Measurements from ENCODE around the gene BHLHA15.

BHLHA15 gene

DNA sequence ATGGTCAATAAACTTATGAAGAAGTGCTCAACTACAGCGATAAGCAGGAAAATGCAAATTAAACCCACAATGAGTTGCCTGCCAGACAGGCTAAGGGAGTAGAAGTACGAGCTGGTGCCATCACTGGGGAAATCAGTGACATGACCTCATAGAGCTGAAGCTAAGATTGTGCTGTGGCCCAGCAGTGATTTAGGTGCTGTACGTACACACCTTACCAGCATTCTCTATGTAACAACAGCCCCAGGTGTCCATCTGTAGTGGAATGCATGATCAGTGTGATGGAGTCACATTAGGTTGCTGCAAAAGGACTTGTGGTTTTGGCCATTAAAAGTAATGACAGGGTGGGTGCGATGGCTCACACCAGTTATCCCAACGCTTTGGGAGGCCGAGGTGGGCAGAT lies 46.5 kb downstream of the BHLHA15 start:
- Histone ChIP-seq H3K36me3 (ENCODE audit: control insufficient read depth, low read depth, low read length) (peaks cover 3% of the 10 kb centered on the region), H3K27ac (ENCODE audit: low read length) (no peak overlapping the region), H3K4me1 (ENCODE audit: control insufficient read depth, low read depth, low read length) (peaks cover 1% of the 10 kb centered on the region), H3K9me3 (ENCODE audit: control insufficient read depth, low read depth, low read length) (no peaks in the 10 kb centered on the region), H3K9ac (ENCODE audit: low read length) (no peak overlapping the region), H3K4me3 (ENCODE audit: low read length) (no peak overlapping the region), H3K27me3 (ENCODE audit: control insufficient read depth, insufficient read depth, low read length) (no peaks in the 10 kb centered on the region)

Measured in iPS-18a (cell line).